Purkinje cell (primary cell): Measurements from ENCODE around the gene TNFSF15. TPM values are rescaled to one million over a fixed set of nuclear protein-coding genes. Genes with fewer than 3 reads are reported as not detected.

Experiments
- polyA plus RNA-seq: library from polyadenylated mRNA; unstranded; fragments of >200 nt; fragmentation: Nextera tagmentation; gene quantifications from 2 replicates; pipeline ENCODE4 v1.2.1, GENCODE V29; 2014

Gene TNFSF15
- polyA plus RNA-seq: not detected in 2 replicates

GRCh38 chr9:114805670-114806525 is at the start of gene TNFSF15:
Gene TNFSF15 (minus strand): TSS chr9:114806039. CDS start chr9:114806012, 27 bp downstream.

Other genes starting within 250 kb of the TNFSF15 start
- gene ATP6V1G1, start 218.3 kb downstream of the TNFSF15 start, polyA plus RNA-seq: 294 and 397 TPM in 2 replicates
- 2.7 and 7.1 TPM in 2 replicates for gene TMEM268, start 194.7 kb downstream of the TNFSF15 start, polyA plus RNA-seq
- gene TEX53, start 148.2 kb downstream of the TNFSF15 start, polyA plus RNA-seq: not detected in 2 replicates
- not detected in 2 replicates for gene TEX48, start 123.8 kb downstream of the TNFSF15 start, polyA plus RNA-seq
- gene TNFSF8, start 124.6 kb upstream of the TNFSF15 start, polyA plus RNA-seq: not detected in 2 replicates